Retinal pigment epithelial cell (primary cell): ENCODE data around the gene ENO2.
"Not testable (repeated sequence)": the region's sequence is repeated elsewhere in the genome, so short reads cannot be mapped to it uniquely, and the experiment has no call there.

Experiments used
- DNase-seq: peaks from one replicate; pipeline ENCODE4 v3.0.0-alpha.2; 2010; ENCODE audit warnings: low read depth
- H3K4me3 ChIP-seq: 2 replicates; pipeline ENCODE4 v1.5.1; 2011; ENCODE audit warnings: mild to moderate bottlenecking, low read length, control low read depth, moderate library complexity
- TF ChIP-seq, protein P1 (sequence below): conservative IDR thresholded peaks from 2 replicates; pipeline ENCODE4 v1.5.1; 2011; ENCODE audit warnings: low read depth, low read length, control low read depth, inconsistent platforms

The ENO2 gene

DNA sequence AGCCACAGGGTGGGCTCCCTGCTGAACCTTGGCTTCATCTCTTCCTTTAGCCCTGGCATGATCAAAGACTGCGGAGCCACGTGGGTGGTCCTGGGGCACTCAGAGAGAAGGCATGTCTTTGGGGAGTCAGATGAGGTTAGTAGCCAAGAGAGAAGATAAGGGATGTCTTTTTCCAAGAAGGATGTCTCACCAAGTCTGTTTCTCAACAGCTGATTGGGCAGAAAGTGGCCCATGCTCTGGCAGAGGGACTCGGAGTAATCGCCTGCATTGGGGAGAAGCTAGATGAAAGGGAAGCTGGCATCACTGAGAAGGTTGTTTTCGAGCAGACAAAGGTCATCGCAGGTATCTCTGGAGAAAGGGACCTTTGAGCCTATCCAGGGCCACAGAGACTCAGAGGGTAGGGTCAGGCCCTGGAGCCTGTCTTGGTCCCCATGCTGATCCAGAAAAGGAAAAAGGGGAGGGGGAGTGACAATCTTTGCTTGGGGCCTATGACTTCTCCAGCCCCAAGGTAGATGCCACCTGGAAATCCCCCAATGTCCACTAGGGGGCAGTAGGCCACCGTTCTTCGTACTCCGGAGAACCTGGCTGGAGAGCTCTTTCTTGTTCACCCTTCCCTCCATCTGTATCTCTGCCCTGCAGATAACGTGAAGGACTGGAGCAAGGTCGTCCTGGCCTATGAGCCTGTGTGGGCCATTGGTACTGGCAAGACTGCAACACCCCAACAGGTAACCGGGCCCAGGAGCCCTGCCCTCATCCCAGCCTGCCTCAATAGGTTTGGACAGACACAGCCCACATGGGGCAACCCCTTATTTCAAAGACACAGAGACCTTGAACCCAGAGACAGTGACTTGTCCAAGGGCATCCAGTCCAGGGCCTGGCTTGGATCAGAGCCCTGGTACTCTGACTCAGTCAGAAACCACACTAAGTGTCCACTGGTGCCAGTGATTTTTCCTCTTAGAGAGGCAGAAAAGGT lies 45.0 kb upstream of the ENO2 start:
- H3K4me3 ChIP-seq = peak overlapping the region; percentile 94

DNA sequence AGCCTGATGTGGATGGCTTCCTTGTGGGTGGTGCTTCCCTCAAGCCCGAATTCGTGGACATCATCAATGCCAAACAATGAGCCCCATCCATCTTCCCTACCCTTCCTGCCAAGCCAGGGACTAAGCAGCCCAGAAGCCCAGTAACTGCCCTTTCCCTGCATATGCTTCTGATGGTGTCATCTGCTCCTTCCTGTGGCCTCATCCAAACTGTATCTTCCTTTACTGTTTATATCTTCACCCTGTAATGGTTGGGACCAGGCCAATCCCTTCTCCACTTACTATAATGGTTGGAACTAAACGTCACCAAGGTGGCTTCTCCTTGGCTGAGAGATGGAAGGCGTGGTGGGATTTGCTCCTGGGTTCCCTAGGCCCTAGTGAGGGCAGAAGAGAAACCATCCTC lies 44.1 kb upstream of the ENO2 start:
- not testable (repeated sequence) for DNase-seq, H3K4me3 ChIP-seq

More for the DNA sequence above, 45.0 kb upstream of the ENO2 start:
- TF ChIP-seq, protein P1, sequence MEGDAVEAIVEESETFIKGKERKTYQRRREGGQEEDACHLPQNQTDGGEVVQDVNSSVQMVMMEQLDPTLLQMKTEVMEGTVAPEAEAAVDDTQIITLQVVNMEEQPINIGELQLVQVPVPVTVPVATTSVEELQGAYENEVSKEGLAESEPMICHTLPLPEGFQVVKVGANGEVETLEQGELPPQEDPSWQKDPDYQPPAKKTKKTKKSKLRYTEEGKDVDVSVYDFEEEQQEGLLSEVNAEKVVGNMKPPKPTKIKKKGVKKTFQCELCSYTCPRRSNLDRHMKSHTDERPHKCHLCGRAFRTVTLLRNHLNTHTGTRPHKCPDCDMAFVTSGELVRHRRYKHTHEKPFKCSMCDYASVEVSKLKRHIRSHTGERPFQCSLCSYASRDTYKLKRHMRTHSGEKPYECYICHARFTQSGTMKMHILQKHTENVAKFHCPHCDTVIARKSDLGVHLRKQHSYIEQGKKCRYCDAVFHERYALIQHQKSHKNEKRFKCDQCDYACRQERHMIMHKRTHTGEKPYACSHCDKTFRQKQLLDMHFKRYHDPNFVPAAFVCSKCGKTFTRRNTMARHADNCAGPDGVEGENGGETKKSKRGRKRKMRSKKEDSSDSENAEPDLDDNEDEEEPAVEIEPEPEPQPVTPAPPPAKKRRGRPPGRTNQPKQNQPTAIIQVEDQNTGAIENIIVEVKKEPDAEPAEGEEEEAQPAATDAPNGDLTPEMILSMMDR = peak; percentile 93
- no peak for DNase-seq

DNA sequence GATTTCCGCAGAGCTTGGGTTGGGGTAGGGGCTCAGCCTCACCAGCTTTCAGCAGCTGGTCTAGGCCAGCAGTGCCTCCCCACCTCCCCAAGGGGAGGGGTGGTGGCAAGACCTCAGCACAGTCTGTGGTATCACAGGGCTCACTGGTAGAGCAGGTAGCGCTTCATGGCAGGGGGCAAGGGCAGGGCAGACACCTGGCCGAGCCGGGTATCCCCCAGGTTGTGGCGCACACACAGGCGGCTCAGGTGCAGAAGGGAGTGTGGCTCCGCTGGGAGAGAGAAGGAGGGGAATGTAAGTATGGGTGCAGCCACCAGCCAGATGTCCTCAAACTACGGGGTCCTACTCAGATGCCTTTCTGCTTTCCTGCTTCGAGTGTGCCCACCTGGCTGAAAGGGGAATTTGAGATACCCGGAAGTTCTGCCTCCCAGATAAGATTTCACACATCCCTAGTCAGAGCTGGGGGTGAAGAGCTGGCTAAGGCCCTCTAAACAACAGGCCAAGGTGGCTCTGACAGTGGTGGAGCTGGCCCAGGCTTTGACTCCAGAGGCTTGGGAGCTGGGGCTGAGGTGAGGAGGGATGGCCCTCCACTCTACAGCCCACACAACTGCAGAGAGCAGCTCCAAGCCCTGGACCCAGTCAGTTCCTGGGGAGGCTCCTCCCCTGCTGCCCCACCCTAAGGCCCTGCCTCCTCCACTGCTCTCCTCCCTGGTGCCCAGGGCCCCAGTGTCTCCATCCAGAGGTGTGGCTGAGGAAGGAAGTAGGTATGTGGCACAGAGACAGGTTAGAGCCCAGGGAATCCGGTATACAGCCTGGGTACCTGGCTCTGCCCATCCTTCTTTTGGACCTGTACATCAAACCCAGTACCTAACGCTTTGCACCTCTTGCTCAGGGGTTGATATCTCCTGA lies 43.1 kb upstream of the ENO2 start:
- H3K4me3 ChIP-seq = peak overlapping the region; percentile 78
- no peak for DNase-seq
- TF ChIP-seq, protein P1 = no peak

DNA sequence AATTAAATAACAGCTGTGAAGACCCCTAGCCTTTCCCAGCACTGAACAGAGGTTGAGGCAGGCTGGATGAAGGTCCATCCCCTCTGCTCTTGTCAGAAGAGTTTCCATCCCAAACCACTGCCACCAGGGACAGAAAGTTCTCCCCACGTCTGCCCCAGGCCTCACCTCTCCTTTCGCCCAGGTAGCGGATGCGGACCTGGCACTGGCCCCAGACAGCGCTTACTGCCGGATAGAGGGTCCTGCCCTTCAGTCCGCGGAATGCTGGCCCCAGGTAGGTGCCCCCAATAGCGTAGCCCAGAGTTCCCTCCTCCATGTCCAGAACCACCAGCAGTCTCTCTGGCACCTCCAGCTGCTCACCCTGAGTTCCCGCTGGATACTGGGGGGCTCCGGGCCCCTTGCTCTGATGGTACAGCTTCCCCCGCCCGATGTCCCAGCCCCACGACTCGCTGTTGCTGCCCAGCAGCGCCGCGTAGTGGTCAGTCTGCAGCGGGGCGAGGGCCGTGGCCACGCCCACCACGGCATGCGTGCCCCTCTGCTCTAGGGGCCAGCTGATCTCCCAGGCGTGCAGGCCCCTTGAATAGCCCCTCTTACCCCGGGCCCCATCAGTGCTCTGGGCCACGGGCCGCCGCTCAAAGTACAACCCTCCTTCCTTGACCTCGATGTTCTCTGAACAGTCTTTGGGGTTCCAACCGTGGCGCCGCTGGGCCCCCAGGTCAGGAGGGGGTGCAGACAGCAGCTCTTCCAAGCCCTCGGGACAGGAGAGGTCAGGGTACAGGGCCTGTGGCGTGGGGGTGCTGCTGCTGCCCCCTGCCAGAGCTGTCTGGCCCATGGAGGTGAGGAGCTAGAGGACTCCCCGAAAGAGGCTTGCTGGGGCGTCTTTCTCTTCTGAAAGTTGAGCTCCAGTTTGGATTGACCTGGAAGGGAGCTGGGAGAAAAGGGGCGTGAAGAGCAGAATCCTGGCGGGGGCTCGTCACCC lies 42.0 kb upstream of the ENO2 start:
- DNase-seq = no peak
- TF ChIP-seq, protein P1 = peak; percentile 97

DNA sequence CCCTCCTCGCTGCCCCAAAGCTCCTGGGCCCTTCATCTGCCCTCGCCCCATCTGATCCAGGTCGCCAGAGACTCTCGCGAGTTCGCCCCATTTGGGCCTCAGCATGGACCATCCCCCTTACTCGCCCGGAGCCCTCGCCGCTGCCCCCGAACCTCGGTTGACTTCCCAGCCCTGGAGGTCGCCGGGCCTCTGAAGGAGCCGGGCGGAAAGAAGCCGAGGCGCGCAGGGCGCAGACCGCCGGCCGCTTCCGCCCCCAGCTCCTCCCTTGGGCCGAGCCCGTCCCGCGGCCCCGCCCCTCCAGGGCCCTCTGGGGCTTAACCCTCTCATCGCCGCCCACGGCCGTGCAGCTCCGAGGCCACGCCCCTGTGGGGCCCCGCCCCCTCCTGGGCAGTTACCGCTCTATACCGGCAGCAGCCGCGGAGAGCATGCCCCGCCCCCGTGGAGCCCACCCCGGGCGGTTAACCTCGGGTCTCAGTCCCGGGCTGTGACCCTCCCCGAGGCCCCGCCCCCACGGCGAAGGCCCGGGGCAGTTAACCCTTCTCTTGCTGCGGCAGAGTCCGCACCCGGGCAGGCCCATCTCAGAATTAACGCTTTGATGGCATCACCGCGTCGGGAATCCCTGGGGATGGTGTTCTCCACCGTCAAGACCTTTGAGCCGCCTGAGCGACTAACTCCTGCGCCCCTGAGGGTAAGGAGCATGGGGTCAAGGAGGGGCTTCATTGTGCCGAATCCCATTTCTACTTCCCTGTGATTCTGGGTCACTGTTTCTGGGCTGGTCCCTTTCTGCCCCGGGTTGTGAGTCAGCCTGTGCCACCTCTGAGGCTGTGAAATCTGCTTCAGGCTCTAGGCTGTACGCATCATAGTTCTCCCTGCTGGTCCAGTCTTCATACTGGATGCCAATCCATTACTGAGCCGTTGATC lies 41.0 kb upstream of the ENO2 start, which contains the start of gene SPSB2:
Gene SPSB2 (minus strand): TSS at position 210 of the 921 bp plus-strand sequence. CDS start 402 bp downstream, outside the sequence.
- TF ChIP-seq, protein P1 = no peak
- H3K4me3 ChIP-seq = peak within 1 kb of the TSS; percentile 78
- DNase-seq = peak; percentile 84

More for the DNA sequence above, 42.0 kb upstream of the ENO2 start:
- peak overlapping the region; percentile 78 for H3K4me3 ChIP-seq

DNA sequence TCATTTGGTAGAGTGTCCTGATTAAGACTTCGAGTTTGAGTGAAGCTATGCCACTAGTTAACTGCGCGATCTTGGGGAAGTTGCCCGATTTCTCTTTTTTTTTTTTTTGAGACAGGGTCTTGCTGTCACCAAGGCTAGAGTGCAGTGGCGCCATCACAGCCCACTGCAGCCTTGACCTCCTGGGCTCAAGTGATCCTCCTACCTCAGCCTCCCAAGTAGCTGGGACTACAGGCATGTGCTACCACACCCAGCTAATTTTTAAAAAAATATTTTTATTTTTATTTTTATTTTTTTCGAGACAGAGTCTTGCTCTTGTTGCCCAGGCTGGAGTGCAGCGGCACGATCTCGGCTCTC lies 40.4 kb upstream of the ENO2 start:
- H3K4me3 ChIP-seq = peak overlapping the region; percentile 78
- not testable (repeated sequence) for DNase-seq

DNA sequence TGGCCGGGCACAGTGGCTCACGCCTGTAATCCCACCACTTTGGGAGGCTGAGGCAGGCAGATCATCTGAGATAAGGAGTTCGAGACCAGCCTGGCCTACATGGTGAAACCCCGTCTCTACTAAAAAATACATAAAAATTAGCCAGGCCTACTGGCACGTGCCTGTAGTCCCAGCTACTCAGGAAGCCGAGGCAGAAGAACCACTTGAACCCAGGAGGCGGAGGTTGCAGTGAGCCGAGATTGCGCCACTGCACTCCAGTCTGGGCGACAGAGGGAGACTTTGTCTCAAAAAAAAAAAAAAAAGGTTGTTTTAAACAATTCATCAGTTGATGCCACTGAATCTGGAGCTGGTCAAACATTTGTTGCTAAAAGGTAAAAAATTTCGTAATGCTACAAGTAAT lies 34.6 kb upstream of the ENO2 start:
- H3K4me3 ChIP-seq, DNase-seq: not testable (repeated sequence)
